Pancreas (tissue), 10 donors: ENCODE results near the gene SYCP2. TPM values are rescaled to one million over a fixed set of nuclear protein-coding genes. Genes with fewer than 3 reads are reported as not detected.
"Not testable (repeated sequence)": the region's sequence is repeated elsewhere in the genome, so short reads cannot be mapped to it uniquely, and the experiment has no call there.

Source experiments
- ATAC-seq, 4 donors: fragments of 200-7000 bp; cut with Tn5 transposase; one replicate each; pipeline versions ENCODE4 v1.8.0 to v1.9.1; 2020; ENCODE audit warnings: mild to moderate bottlenecking in 4 of 4, moderate library complexity in 4 of 4
- DNase-seq, 6 donors: peaks; one replicate each; pipeline ENCODE4 v3.0.0-alpha.2; 2020
- FAIRE-seq: peaks from 2 replicates; lab custom pipeline; 2012; peaks lifted over from hg19 to GRCh38; lab: Jason Lieb, UNC
- H3K27ac ChIP-seq, 4 donors: fragments of 200-600 bp; sonication (generic); 1 replicate in 3 of 4; 2 replicates in 1 of 4; pipeline versions ENCODE4 v1.5.0 to v1.8.0; 2020
- H3K27me3 ChIP-seq, 4 donors: fragments of 200-600 bp; one replicate each; pipeline ENCODE4 v1.8.0; 2021
- H3K36me3 ChIP-seq, 3 donors: fragments of 200-600 bp; sonication (generic) in 1 of 3; one replicate each; pipeline versions ENCODE4 v1.5.0 to v1.8.0; 2020 to 2021
- H3K4me1 ChIP-seq, 3 donors: fragments of 200-600 bp; one replicate each; pipeline ENCODE4 v1.8.0; 2021
- H3K4me3 ChIP-seq, 4 donors: fragments of 200-600 bp; sonication (generic) in 2 of 4; one replicate each; pipeline versions ENCODE4 v1.5.0 to v1.8.0; 2020 to 2021
- H3K9me3 ChIP-seq, 4 donors: fragments of 200-600 bp; one replicate each; pipeline ENCODE4 v1.8.0; 2021
- CTCF ChIP-seq, 4 donors: fragments of 200-600 bp; sonication (generic) in 3 of 4; IDR thresholded peaks; one replicate each; pipeline versions ENCODE4 v1.5.0 to v1.8.0; 2021; ENCODE audit warnings: antibody characterized with exemption in 4 of 4
- WGBS, 2 donors: extraction: QIAGEN DNeasy Blood & Tissue Kit; methylation state at CpG; one replicate each; pipeline ENCODE4 v1.1.7; 2013; 5-methylcytosine and 5-hydroxymethylcytosine counted together
- intact Hi-C, 3 donors: fragments of 100-400 bp; cut with DNase I; formaldehyde crosslinking; loops; one replicate each; pipeline versions ENCODE4 v1.11.1 to v1.14.2; 2022
- polyA plus RNA-seq, 2 donors: library from polyadenylated mRNA; stranded (reverse); fragments of 200-250 nt; gene quantifications; one replicate each; pipeline ENCODE4 v1.2.3, GENCODE V29; 2013
- total RNA-seq, 6 donors: library from RNA; stranded (reverse); fragmentation: NEBNext Ultra II Directional in 4 of 6; extraction: Animal tissue kit (Norgen Biotek cat#: 25700) in 4 of 6; gene quantifications; one replicate each; pipeline versions ENCODE4 v1.2.1 to v1.2.4, GENCODE V29; 2021 to 2023
- donor health status: healthy with polysubstance abuse.
- donor health status: DM: no; HTN: no; CAD: no; lungs with moderate emphysema.
- donor health status: DM: no; HTN: no; CAD: no.
- donor health status: control.
- donor health status: control.
- donor health status: Bipolar disorder and iron deficiency.
- donor health status: DM: yes; HTN: yes; CAD: no.
- donor health status: DM: no; HTN: no; CAD: no.
- donor health status: DM: no; HTN: no; CAD: no.
- donor health status: DM: yes; HTN: yes; CAD: no.

Gene SYCP2
- total and polyA plus RNA-seq, 8 donors = 1.3 to 4.7 (median 3.2) TPM

DNA sequence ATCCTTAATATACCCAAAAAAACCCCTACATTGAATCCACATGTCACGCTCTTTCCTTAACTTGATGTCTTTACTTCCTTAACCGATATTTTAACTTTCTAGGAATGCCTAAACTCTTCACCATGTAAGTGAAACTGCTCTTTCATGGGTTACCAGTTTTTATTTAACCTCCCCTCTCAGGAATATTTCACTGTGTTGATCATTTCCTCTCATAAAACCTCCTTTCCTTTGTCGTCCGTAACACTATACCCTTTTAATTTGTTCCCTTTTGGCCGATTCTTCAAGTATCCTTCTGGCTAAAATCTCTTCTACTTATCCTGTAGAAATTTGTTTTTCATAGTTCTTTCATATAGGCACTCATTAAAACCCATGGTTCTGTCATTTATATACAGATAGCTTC lies 24.6 kb downstream of the SYCP2 start:
- H3K27ac ChIP-seq = no peak overlapping the region
- FAIRE-seq (no peak), ATAC-seq (no peak), DNase-seq (no peak)
- H3K9me3 ChIP-seq = no peaks in the 10 kb centered on the region
- no peaks in the 10 kb centered on the region for H3K27me3 ChIP-seq
- H3K4me1 ChIP-seq = no peaks in the 10 kb centered on the region
- no peaks in the 10 kb centered on the region for H3K36me3 ChIP-seq
- intact Hi-C loops = no loop called here
- 94 to 95% methylated on average over 5 of the region's 5 CpGs for WGBS, 2 donors
- TF ChIP-seq CTCF (IDR thresholded peaks at IDR 0.05) = no peak
- no peak overlapping the region for H3K4me3 ChIP-seq

DNA sequence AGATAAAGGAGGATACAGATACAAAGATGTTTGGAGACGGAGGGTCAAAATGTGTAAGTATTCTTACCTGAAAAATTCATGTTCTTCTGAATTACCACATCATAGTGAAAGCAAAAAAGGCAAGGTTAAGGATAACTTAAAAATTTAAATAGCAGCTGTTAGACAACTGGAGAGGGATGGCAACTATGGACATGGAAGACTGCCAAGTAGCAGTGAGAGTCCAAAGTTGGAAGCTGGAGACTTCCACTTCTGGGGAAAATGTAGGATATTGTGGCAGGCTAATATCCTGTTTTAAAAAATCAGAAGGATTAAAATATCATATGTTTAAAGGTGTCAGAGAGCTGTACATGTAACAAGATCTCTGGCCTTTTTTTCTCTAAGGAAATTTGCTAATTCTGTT lies 29.8 kb downstream of the SYCP2 start:
- no peak overlapping the region for H3K27ac ChIP-seq
- H3K36me3 ChIP-seq = no peaks in the 10 kb centered on the region
- 92% methylated on average over 1 of the region's 1 CpG for WGBS, 2 donors
- no peak for TF ChIP-seq CTCF (IDR thresholded peaks at IDR 0.05)
- no peaks in the 10 kb centered on the region for H3K9me3 ChIP-seq
- no peaks in the 10 kb centered on the region for H3K4me1 ChIP-seq
- ATAC-seq (no peak), FAIRE-seq (no peak), DNase-seq (no peak)
- no peak overlapping the region for H3K4me3 ChIP-seq
- intact Hi-C loops = no loop called here
- H3K27me3 ChIP-seq = no peaks in the 10 kb centered on the region

DNA sequence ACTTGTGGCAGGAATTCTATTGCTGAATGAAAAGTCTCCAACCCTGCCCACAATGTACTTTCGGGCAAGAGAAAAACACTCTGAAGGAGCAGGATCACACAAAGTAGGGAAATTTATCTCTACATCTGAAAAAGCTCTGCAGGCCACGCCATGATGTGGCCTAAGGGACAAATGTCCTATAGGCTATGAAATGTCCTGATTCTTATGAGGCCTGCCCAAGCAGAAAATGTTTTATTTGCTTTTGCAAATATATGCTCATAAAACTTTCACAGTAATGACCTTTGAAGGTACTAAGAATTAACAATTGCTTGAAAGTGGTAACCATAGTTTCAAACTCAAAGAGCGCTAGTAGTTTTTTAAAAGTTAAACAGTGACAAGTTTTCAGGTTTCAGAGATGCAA lies 31.0 kb downstream of the SYCP2 start:
- no peaks in the 10 kb centered on the region for H3K27me3 ChIP-seq
- FAIRE-seq = no peak
- DNase-seq = no peak
- H3K36me3 ChIP-seq = no peaks in the 10 kb centered on the region
- intact Hi-C loops = no loop called here
- H3K4me3 ChIP-seq = no peak overlapping the region
- TF ChIP-seq CTCF (IDR thresholded peaks at IDR 0.05) = no peak
- H3K9me3 ChIP-seq = no peaks in the 10 kb centered on the region
- no peak overlapping the region for H3K27ac ChIP-seq
- ATAC-seq = no peak
- no peaks in the 10 kb centered on the region for H3K4me1 ChIP-seq
- 97 to 98% methylated on average over 3 of the region's 3 CpGs for WGBS, 2 donors

DNA sequence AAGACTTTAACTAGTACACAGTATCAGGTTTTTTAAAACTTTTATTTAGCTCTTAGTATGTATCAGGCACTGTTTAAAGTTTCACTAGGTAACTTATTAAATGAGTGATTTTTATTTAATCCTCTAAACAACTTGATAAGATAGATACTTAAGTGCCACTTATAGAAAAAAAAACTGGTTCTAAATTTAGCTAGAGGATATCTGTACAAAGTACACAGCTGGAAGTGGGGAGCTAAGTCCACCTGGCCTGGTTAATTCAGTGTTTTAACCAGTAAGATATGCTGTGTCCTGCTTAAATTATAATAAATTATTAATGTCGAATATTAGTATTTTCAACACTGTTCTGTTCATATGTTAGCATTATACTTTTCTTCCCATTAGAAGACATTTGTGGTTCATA lies 37.5 kb downstream of the SYCP2 start:
- TF ChIP-seq CTCF (IDR thresholded peaks at IDR 0.05) = no peak
- intact Hi-C loops = no loop called here
- no peak for FAIRE-seq

GRCh38 chr20:59891581-59891980 lies 41.9 kb downstream of the SYCP2 start:
- DNase-seq (no peak), FAIRE-seq (no peak), ATAC-seq (no peak)
- WGBS, 2 donors = 59 to 79% methylated on average over 1 of the region's 1 CpG
- Histone ChIP-seq H3K4me3 (no peak overlapping the region), H3K27me3 (no peaks in the 10 kb centered on the region), H3K27ac (no peak overlapping the region), H3K9me3 (no peaks in the 10 kb centered on the region), H3K36me3 (no peaks in the 10 kb centered on the region), H3K4me1 (peaks cover 3 to 7% (median 4%) of the 10 kb centered on the region in 3 donors)
- no peak for TF ChIP-seq CTCF (IDR thresholded peaks at IDR 0.05)
- intact Hi-C loops = no loop called here

More for the DNA sequence above, 37.5 kb downstream of the SYCP2 start:
- Histone ChIP-seq H3K27me3 (no peaks in the 10 kb centered on the region), H3K27ac (no peak overlapping the region), H3K36me3 (no peaks in the 10 kb centered on the region), H3K9me3 (no peaks in the 10 kb centered on the region), H3K4me3 (no peak overlapping the region), H3K4me1 (peaks cover 3 to 7% (median 4%) of the 10 kb centered on the region in 3 donors)
- ATAC-seq = peak in 1 of 4 donors; percentile 54
- 37 to 38% methylated on average over 1 of the region's 1 CpG for WGBS, 2 donors
- DNase-seq = no peak

DNA sequence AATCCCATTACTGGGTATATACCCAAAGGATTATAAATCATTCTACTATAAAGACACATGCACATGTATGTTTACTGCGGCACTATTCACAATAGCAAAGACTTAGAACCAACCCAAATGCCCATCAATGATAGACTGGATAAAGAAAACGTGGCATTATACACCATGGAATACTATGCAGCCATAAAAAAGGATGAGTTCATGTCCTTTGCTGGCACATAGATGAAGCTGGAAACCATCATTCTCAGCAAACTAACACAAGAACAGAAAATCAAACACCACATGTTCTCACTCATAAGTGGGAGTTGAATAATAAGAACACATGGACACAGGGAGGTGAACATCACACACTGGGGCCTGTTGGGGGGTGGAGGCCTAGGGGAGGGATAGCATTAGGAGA lies 43.4 kb downstream of the SYCP2 start:
- H3K9me3 ChIP-seq, ATAC-seq, H3K4me3 ChIP-seq, DNase-seq, H3K27me3 ChIP-seq, H3K36me3 ChIP-seq, FAIRE-seq, H3K27ac ChIP-seq, H3K4me1 ChIP-seq, intact Hi-C loops: not testable (repeated sequence)
- WGBS, 2 donors = 85 to 93% methylated on average over 2 of the region's 2 CpGs
